Stimulated activated CD4-positive, alpha-beta T cell treated with anti-CD3 and anti-CD28 coated beads, TNF-alpha, amount 100 ng/mL, for 1 hour (primary cell): ENCODE measurements around the gene TMEM272.

Experiments used
- DNase-seq, 3 donors: peaks; one replicate each; pipeline ENCODE4 v3.0.0-alpha.2; 2020; ENCODE audit warnings: low read depth in 3 of 3, low spot score in 1 of 3

TMEM272 gene

GRCh38 chr13:51805925-51806324 is 39.1 kb downstream of the TMEM272 start:
- no peak for DNase-seq

- no peak for DNase-seq
Measured at GRCh38 chr13:51805313-51805712, 39.7 kb downstream of the TMEM272 start.

GRCh38 chr13:51804295-51805172 is 40.4 kb downstream of the TMEM272 start:
- no peak for DNase-seq

GRCh38 chr13:51803422-51804294 is 41.3 kb downstream of the TMEM272 start, which contains the start of gene DHRS12:
DHRS12 (minus strand) TSS chr13:51804163; CDS start chr13:51799659, 4,504 bp downstream.
- peak; percentile 67 to 74 (median 68) for DNase-seq

GRCh38 chr13:51802631-51803418 is 42.2 kb downstream of the TMEM272 start:
- no peak for DNase-seq

GRCh38 chr13:51801631-51802099 is 43.3 kb downstream of the TMEM272 start:
- no peak for DNase-seq

GRCh38 chr13:51800486-51800885 is 44.5 kb downstream of the TMEM272 start:
- no peak for DNase-seq

- DNase-seq, result no peak
Measured at GRCh38 chr13:51799261-51799660, 45.7 kb downstream of the TMEM272 start.

- DNase-seq, result peak in 2 of 3 donors; percentile 33 to 37
Measured at GRCh38 chr13:51797664-51798488, 47.1 kb downstream of the TMEM272 start.

- DNase-seq, result no peak
Measured at GRCh38 chr13:51796546-51796945, 48.4 kb downstream of the TMEM272 start.

GRCh38 chr13:51795419-51795818 is 49.6 kb downstream of the TMEM272 start:
- no peak for DNase-seq

GRCh38 chr13:51794964-51795363 is 50.0 kb downstream of the TMEM272 start:
- DNase-seq, result no peak

- DNase-seq, result no peak
Measured at GRCh38 chr13:51793570-51794271, 51.3 kb downstream of the TMEM272 start.

- no peak for DNase-seq
Measured at GRCh38 chr13:51786425-51787265, 58.3 kb downstream of the TMEM272 start.

GRCh38 chr13:51785712-51786424 is 59.1 kb downstream of the TMEM272 start:
- DNase-seq, result no peak

- DNase-seq, result no peak
Measured at GRCh38 chr13:51784097-51784496, 60.9 kb downstream of the TMEM272 start.

GRCh38 chr13:51783428-51784094 is 61.4 kb downstream of the TMEM272 start:
- no peak for DNase-seq
